Memory B cell (primary cell): ENCODE measurements around the gene CXCR4.
"Not testable (repeated sequence)": the region's sequence is repeated elsewhere in the genome, so short reads cannot be mapped to it uniquely, and the experiment has no call there.

Source experiments
- ATAC-seq: fragments of 150-1000 bp; cut with Tn5 transposase; 2 replicates; pipeline ENCODE4 v1.10.0; 2021; ENCODE audit warnings: low read depth, mild to moderate bottlenecking, moderate library complexity
- DNase-seq, 2 donors: peaks; one replicate each; pipeline ENCODE4 v3.0.0; 2022; ENCODE audit warnings: low spot score in 2 of 2
- H3K27ac Mint-ChIP-seq: one replicate; pipeline ENCODE4 v1.8.0; 2022; ENCODE audit warnings: mild to moderate bottlenecking, moderate library complexity, mixed read lengths
- H3K27me3 Mint-ChIP-seq: one replicate; pipeline ENCODE4 v1.8.0; 2022; ENCODE audit warnings: mixed read lengths
- H3K36me3 Mint-ChIP-seq: one replicate; pipeline ENCODE4 v1.8.0; 2022; ENCODE audit warnings: mild to moderate bottlenecking, mixed read lengths
- H3K4me1 Mint-ChIP-seq: one replicate; pipeline ENCODE4 v1.8.0; 2022; ENCODE audit warnings: mixed read lengths
- H3K4me3 Mint-ChIP-seq: one replicate; pipeline ENCODE4 v1.8.0; 2022; ENCODE audit warnings: mild to moderate bottlenecking, moderate library complexity, mixed read lengths
- H3K9me3 Mint-ChIP-seq: one replicate; pipeline ENCODE4 v1.8.0; 2022; ENCODE audit warnings: mixed read lengths

Gene CXCR4

DNA sequence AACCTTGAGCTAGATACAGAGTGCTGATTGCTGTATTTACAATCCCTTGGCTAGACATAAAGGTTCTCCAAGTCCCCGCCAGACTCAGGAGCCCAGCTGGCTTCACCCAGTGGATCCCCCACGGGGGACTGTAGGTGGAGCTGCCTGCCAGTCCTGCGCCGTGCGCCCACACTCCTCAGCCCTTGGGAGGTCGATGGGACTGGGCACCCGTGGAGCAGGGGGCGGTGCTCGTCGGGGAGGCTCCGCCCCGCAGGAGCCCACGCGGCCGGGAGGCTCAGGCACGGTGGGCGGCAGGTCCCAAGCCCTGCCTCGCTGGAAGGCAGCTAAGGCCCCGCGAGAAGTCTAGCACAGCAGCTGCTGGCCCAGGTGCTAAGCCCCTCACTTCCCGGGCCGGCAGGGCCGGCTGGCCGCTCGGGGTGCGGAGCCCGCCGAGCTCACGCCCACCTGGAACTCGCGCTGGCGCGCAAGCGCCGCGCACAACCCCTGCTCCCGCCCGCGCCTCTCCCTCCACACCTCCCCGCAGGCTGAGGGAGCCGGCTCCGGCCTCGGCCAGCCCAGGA is 30.0 kb downstream of the CXCR4 start:
- not testable (repeated sequence) for H3K36me3 Mint-ChIP-seq, H3K27me3 Mint-ChIP-seq, H3K27ac Mint-ChIP-seq, H3K4me1 Mint-ChIP-seq, ATAC-seq, H3K4me3 Mint-ChIP-seq, DNase-seq, H3K9me3 Mint-ChIP-seq

DNA sequence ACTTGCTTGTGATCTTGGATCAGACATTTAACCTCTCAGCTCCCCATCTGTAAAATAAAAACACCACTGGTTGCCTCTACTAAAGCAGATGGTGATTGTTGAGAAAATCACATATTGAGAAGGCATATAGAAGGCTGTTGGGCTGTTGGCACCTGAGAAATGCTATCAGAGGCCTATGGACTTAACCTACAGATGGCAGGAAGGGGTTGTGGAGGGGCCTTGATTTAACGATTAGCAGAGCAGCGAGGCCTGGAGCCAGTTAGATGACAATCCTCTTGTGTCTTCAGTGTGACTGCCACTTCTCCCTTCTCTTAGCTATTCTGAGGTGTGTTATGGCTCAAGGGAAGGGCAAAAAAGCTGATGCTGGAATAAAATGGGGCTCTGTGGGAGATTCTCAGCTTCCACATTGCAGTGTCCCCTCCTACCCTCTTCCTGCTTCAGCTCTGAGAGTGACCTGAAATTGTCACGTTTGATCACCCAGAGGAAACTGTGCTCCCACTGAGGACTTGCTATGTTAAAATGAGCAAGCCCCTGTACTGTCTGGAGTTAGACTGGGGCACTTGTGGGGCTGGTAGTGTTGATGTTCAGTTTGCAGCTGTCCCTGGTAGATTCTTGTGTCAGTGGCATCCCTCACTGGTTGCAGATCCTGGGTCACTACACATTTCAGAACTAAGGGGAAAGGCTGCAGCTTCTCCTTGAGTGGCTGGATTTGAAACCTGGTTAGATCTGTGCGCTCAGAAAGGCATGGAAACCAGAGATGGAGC is 31.5 kb downstream of the CXCR4 start:
- Mint-ChIP-seq H3K9me3 (no peaks in the 10 kb centered on the region), H3K4me3 (no peak overlapping the region), H3K4me1 (peaks cover 7% of the 10 kb centered on the region), H3K36me3 (no peaks in the 10 kb centered on the region), H3K27me3 (no peaks in the 10 kb centered on the region), H3K27ac (no peak overlapping the region)
- ATAC-seq (no peak), DNase-seq (no peak)

DNA sequence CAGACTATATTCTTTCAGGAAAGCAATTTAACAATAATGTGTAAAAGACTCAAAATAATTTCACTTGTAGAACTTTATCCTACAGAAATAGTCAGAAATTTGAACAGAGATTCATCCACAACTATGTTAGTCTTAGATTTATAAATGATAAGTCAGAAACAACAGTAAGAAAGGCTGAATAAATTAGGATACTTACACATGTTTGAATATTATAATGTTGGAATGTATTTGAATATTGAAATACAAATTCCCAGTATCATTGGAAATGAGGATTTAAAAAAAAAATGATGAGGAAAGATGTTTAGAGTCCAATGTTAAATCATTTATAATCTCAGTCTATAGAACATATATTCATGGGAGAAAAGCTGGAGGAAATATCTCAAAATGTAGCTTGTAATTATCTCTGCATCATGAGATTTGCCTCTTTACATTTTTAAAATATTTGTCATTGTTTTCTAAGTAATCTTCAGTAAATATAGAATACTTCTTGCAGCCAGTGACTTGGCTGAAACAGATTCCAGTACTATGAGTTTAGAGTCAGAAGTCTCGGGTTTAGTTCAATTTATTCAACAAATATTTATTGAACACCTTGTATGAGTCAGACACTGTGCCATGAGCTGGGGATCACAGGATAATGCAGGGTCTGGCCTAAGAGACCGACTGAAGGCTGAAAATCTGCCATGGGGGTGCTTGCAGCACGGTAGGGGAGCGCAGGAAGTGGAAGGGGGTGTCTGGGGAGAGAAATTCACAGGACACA is 32.3 kb downstream of the CXCR4 start:
- Mint-ChIP-seq H3K4me1 (peaks cover 7% of the 10 kb centered on the region), H3K27me3 (no peaks in the 10 kb centered on the region), H3K36me3 (no peaks in the 10 kb centered on the region), H3K27ac (no peak overlapping the region), H3K4me3 (no peak overlapping the region), H3K9me3 (no peaks in the 10 kb centered on the region)
- DNase-seq (no peak), ATAC-seq (no peak)

DNA sequence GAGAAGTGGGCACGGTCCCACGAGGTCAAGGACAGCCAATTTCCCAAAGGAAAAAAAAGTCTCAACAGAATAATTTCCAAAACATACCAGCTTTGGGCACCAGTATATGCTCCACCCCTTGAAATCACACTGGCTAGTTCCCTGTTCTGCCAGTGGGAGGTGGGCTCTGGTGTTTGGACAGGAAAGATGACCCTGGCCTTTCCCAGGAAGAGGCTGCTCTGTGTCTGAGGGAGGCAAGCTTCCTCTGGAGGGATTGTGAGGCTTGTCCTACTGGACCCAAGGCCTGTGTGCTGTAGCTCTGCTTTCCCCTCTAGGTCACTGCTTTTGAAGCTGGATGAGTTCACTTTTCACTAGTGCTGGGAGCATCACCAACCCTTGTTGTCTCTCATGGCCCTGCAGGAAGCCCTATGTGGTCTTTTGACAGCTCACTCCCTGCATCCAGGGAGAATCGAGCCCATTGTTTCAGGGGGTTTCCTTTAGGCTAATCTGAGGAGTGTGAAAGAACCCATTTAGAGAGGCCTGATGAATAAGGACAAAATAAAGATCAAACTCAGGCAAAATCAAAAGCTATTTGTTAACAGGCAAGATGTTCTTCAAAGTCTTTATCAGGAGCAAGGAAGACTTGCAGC is 36.3 kb downstream of the CXCR4 start:
- H3K4me3 Mint-ChIP-seq: no peak overlapping the region
- peaks cover 7% of the 10 kb centered on the region for H3K4me1 Mint-ChIP-seq
- ATAC-seq: no peak
- H3K27ac Mint-ChIP-seq: no peak overlapping the region
- H3K27me3 Mint-ChIP-seq: no peaks in the 10 kb centered on the region
- H3K9me3 Mint-ChIP-seq: peaks cover 6% of the 10 kb centered on the region
- peaks cover 3% of the 10 kb centered on the region for H3K36me3 Mint-ChIP-seq
- DNase-seq: no peak

DNA sequence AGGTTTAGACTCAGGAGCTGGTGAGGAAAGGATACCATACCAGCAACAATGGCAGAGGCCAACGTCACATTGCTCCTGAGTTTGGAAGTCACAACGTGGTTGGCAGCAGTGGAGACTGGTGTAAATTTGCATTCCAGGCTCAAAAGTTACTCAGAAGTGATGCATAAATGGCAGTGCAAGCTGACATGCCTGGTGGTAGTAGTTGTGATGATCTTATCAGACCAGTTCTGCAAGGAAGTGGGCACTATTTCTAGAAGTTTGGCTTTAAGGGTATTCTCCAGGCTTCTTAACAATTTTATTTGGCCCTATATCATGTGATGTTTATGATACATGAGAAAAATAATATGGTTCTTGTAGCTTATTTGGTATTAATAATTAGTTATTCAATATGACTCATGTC is 37.8 kb downstream of the CXCR4 start:
- ATAC-seq (no peak), DNase-seq (no peak)
- Mint-ChIP-seq H3K27me3 (no peaks in the 10 kb centered on the region), H3K9me3 (peaks cover 9% of the 10 kb centered on the region), H3K27ac (no peak overlapping the region), H3K4me3 (no peak overlapping the region), H3K4me1 (no peaks in the 10 kb centered on the region), H3K36me3 (peaks cover 3% of the 10 kb centered on the region)

DNA sequence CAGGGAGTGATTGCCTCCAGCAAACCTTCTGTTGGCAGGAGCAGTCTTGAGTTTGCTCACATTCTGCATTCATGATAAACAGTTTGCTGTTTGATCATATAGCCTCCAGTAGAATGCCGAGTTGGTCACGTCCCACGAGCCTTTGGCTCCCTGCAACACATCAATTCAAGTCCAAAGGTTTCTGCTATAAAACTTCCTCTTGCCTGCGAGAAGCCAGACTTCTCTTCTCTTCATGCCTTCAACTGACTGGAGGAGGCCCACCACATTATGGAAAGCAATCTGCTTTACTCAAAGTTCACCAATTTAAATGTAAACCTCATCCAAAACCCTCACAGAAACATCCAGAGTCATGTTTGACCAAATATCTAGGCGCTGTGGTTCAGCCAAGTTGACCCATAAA is 40.8 kb downstream of the CXCR4 start:
- peaks cover 12% of the 10 kb centered on the region for H3K4me1 Mint-ChIP-seq
- H3K27me3 Mint-ChIP-seq: no peaks in the 10 kb centered on the region
- no peak for DNase-seq
- ATAC-seq: no peak
- no peak overlapping the region for H3K27ac Mint-ChIP-seq
- peaks cover 3% of the 10 kb centered on the region for H3K36me3 Mint-ChIP-seq
- H3K4me3 Mint-ChIP-seq: no peak overlapping the region
- H3K9me3 Mint-ChIP-seq: peaks cover 12% of the 10 kb centered on the region

DNA sequence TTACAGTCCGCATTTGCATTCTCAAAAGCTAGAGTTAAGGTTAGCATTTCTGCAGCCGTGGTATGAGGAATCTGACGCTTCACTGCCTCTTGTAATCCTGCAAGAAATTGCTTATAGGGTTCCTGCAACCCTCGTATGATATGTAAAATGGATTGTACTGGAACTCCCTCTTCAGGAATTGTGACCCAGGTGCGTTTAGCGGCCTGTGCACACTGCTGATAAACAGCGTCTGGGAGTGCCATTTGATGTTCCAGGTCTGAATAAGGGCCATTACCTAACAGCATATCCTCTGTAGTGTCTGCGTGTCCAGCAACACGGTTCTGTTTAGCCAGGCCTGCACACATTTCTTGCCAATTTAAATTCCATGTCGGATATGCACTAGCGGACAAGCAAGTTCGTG is 42.5 kb downstream of the CXCR4 start:
- ATAC-seq (no peak), DNase-seq (no peak)
- peaks cover 15% of the 10 kb centered on the region for H3K9me3 Mint-ChIP-seq

DNA sequence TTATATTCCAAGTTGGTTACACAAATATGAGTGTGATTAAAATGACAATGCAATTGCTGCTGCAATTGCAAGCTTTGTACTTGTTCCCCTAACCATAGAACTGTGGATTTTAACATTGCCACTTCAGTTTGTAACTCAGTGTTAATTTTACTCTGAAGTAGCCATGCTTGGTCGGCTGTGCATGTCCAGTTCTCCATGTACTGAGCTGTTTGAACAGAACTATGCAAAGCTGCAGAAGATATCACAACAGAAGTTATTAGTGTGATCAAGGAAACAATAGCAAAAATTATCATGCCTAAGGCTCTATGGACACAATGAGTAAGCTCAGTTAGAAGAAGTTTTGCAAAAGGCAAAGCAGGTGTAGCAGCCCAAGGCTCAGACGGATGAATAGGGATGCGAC is 45.3 kb downstream of the CXCR4 start:
- H3K4me1 Mint-ChIP-seq: peaks cover 18% of the 10 kb centered on the region
- DNase-seq (no peak), ATAC-seq (no peak)
- peaks cover 2% of the 10 kb centered on the region for H3K36me3 Mint-ChIP-seq
- H3K4me3 Mint-ChIP-seq: no peak overlapping the region
- no peak overlapping the region for H3K27ac Mint-ChIP-seq
- no peaks in the 10 kb centered on the region for H3K27me3 Mint-ChIP-seq
- peaks cover 12% of the 10 kb centered on the region for H3K9me3 Mint-ChIP-seq

More for the DNA sequence above, 42.5 kb downstream of the CXCR4 start:
- peaks cover 3% of the 10 kb centered on the region for H3K36me3 Mint-ChIP-seq
- H3K27me3 Mint-ChIP-seq: no peaks in the 10 kb centered on the region
- no peak overlapping the region for H3K4me3 Mint-ChIP-seq
- no peak overlapping the region for H3K27ac Mint-ChIP-seq
- peaks cover 14% of the 10 kb centered on the region for H3K4me1 Mint-ChIP-seq

DNA sequence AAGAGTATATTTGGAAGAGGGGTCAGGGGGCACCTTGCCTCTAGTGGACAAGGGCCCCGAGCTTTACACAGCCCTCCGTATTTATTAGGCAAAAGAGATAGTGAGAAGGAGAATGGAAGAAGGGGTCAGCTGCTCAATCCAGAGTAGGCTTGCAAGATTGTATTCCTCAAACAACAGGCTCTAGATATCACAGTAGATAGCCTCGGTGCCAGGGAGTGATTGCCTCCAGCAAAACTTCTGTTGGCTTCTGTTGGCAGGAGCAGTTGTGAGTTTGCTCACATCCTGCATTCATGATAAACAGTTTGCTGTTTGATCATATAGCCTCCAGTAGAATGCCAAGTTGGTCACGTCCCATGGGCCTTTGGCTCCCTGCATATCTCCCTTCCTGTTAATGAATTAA is 46.1 kb downstream of the CXCR4 start:
- Mint-ChIP-seq H3K4me1 (peaks cover 18% of the 10 kb centered on the region), H3K9me3 (peaks cover 10% of the 10 kb centered on the region)
- H3K36me3 Mint-ChIP-seq, H3K27ac Mint-ChIP-seq, H3K4me3 Mint-ChIP-seq, ATAC-seq, H3K27me3 Mint-ChIP-seq, DNase-seq: not testable (repeated sequence)

DNA sequence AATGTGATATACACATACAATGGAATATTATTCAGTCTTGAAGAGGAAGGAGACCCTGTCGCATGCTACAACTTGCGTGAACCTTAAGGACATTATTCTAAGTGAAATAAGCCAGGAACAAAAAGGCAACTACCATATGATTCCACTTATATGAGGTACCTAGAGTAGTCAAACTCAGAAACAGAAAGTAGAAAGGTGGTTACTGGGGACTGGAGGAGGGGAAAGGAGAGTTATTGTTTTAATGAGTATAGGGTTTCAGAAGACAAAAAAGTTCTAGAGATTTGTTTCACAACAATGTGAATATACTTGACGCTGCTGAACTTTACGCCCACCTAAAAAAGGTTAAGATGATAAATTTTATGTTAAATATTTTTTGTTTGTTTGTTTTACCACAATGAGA is 47.0 kb downstream of the CXCR4 start:
- no peak for DNase-seq
- H3K27me3 Mint-ChIP-seq: no peaks in the 10 kb centered on the region

DNA sequence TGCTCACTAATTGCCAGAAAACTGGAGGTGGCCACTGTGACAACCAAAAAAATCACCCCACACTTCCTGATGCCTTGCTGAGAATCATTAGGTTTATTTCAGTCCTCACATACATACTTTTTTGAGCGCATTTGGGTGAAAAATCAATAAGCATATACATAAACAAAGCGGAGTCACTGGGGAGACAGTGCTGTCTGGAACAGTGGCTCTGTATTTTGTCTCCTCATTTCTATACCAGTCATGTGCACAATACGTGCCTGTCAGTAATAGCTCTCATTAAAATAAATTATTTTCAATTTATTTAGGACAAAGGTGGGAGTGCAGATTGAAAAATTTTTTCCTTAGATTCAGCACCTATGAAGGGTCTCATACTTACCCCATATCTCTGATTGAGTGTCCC is 48.2 kb downstream of the CXCR4 start:
- DNase-seq: no peak
- Mint-ChIP-seq H3K27me3 (no peaks in the 10 kb centered on the region), H3K4me1 (peaks cover 22% of the 10 kb centered on the region), H3K4me3 (no peak overlapping the region), H3K36me3 (no peaks in the 10 kb centered on the region), H3K9me3 (peaks cover 6% of the 10 kb centered on the region), H3K27ac (no peak overlapping the region)
- ATAC-seq: no peak

More for the DNA sequence above, 47.0 kb downstream of the CXCR4 start:
- Mint-ChIP-seq H3K4me1 (peaks cover 18% of the 10 kb centered on the region), H3K4me3 (no peak overlapping the region), H3K36me3 (no peaks in the 10 kb centered on the region), H3K9me3 (peaks cover 6% of the 10 kb centered on the region), H3K27ac (no peak overlapping the region)
- ATAC-seq: no peak

DNA sequence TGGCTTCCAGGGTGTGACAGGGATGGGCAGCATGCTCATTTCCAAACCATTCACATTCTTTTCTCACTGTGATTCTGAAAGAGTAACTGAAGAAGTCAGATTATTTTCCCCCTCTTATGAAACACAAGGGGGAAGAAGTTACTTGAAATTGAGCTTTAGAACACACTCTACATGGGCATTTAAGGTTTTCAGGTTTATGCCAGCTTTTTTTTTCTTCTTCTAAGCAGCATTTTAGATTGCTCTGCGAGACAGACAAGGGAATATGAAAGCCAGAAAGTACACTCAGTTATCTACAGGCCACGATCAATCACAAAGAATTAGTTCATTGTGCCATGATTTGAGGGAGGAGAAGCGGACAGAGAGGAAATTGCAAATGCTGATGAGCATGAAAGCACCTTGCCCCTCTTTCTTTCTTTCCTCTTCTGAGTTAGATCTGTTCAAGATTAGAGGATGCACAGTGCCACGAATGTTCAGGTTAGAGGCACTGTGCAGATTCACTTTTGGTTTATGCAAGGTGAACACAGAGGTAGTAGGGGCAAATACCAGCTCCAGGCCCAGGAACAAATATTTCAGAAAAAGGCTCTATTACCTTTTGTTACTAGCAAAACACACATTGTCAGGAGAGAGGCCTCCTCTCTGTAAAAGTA is 49.2 kb downstream of the CXCR4 start:
- DNase-seq: no peak
- peaks cover 22% of the 10 kb centered on the region for H3K4me1 Mint-ChIP-seq
- H3K36me3 Mint-ChIP-seq: no peaks in the 10 kb centered on the region
- H3K9me3 Mint-ChIP-seq: peaks cover 6% of the 10 kb centered on the region
- ATAC-seq: no peak
- H3K27me3 Mint-ChIP-seq: no peaks in the 10 kb centered on the region
- H3K27ac Mint-ChIP-seq: no peak overlapping the region
- H3K4me3 Mint-ChIP-seq: no peak overlapping the region

DNA sequence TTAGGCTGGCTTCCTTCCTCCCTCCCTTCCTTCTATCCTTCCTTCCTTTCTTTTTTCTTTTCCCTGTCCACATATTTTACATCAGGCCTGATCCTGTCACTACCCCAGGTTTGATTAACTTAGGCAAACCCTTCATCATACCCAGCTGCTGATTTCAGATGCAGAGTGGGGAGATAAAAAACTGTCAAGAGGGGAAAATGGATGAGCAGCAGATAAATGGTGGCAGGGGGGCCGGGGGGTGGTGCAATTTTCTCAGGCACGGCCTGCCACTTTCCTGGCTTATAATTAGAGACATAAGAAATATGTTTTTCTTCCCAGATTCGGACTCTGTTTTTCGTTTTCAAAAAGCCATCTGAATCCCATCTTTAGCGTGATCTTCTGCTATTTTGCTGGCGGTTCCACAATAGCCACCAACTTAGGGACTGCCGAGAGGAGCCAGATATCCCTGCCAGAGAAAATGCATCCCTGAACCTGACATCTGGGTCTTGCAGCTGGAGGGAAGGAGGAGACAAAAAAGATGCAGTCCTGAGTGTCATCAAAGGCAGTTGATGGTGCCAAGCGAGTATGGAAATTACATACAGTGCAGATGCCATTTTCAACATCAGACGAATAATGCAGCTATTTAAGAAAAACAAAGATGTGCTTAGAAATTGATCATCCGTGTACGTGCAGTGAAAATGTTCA is 49.9 kb downstream of the CXCR4 start:
- Mint-ChIP-seq H3K36me3 (peaks cover 3% of the 10 kb centered on the region), H3K4me3 (no peak overlapping the region), H3K9me3 (peaks cover 6% of the 10 kb centered on the region), H3K27me3 (no peaks in the 10 kb centered on the region), H3K4me1 (peaks cover 22% of the 10 kb centered on the region), H3K27ac (no peak overlapping the region)
- ATAC-seq (no peak), DNase-seq (no peak)
